Neutrophil (primary cell): ENCODE results near the gene SLC27A3.

Source experiments
- H3K27ac ChIP-seq: fragments of 200-600 bp; sonication (generic); 2 replicates; pipeline ENCODE4 v1.5.1; 2016; ENCODE audit warnings: mild to moderate bottlenecking, moderate library complexity
- H3K27me3 ChIP-seq: fragments of 200-600 bp; sonication (generic); 2 replicates; pipeline ENCODE4 v1.6.0; 2016; ENCODE audit warnings: mild to moderate bottlenecking
- H3K36me3 ChIP-seq: fragments of 200-600 bp; sonication (generic); 2 replicates; pipeline ENCODE4 v1.5.1; 2017
- H3K4me1 ChIP-seq, 2 experiments: fragments of 200-600 bp in 1 of 2; sonication (generic) in 1 of 2; 1 replicate in 1 of 2; 2 replicates in 1 of 2; pipeline versions ENCODE4 v1.5.1 to v1.6.1; 2013 to 2016; ENCODE audit warnings: low read depth in 1 of 2, low read length in 1 of 2, mild to moderate bottlenecking in 1 of 2, moderate library complexity in 1 of 2; ENCODE audit not compliant: control insufficient read depth in 1 of 2, insufficient read depth in 1 of 2
- H3K4me3 ChIP-seq, 2 experiments: fragments of 200-600 bp in 1 of 2; sonication (generic) in 1 of 2; 1 replicate in 1 of 2; 2 replicates in 1 of 2; pipeline ENCODE4 v1.5.1; 2013 to 2016; ENCODE audit warnings: low read depth in 1 of 2, low read length in 1 of 2, mild to moderate bottlenecking in 1 of 2, moderate library complexity in 1 of 2
- H3K9me3 ChIP-seq: fragments of 200-600 bp; sonication (generic); 2 replicates; pipeline ENCODE4 v1.5.1; 2016
- TF ChIP-seq, protein P1 (sequence below): fragments of 200-600 bp; sonication (generic); IDR thresholded peaks from 2 replicates; pipeline ENCODE4 v1.5.1; 2016; ENCODE audit warnings: antibody characterized with exemption

Gene SLC27A3, protein sequence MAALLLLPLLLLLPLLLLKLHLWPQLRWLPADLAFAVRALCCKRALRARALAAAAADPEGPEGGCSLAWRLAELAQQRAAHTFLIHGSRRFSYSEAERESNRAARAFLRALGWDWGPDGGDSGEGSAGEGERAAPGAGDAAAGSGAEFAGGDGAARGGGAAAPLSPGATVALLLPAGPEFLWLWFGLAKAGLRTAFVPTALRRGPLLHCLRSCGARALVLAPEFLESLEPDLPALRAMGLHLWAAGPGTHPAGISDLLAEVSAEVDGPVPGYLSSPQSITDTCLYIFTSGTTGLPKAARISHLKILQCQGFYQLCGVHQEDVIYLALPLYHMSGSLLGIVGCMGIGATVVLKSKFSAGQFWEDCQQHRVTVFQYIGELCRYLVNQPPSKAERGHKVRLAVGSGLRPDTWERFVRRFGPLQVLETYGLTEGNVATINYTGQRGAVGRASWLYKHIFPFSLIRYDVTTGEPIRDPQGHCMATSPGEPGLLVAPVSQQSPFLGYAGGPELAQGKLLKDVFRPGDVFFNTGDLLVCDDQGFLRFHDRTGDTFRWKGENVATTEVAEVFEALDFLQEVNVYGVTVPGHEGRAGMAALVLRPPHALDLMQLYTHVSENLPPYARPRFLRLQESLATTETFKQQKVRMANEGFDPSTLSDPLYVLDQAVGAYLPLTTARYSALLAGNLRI

DNA sequence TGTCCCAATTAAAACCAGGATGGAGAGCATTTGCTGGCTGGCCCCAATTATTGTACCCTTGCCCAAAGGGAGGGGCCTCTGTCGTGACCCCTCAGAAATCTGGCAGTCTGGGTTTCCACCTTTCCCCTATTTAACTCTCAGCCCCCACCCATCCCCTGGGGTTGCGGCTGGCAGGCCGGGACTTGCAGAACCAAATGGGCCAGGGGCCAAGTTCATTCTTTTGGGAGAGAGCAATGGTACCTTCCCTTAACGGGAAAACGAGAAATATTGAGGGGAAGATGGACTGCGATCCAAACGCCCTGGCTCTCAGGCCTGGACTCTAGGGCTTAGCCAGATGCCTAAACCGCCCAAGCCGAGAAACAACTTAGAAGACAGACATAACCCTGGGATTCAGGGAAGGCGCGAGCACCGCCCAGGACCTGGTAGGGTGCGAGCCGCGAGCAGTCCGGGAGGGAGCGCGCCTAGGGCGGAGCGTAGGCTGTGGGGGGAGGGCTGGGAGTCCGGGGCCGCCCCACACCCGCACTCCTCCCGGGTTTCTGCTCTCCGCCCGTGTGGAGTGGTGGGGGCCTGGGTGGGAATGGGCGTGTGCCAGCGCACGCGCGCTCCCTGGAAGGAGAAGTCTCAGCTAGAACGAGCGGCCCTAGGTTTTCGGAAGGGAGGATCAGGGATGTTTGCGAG lies at the start of gene SLC27A3:
TSS of gene SLC27A3 (plus strand) at position 628 of the 678 bp plus-strand sequence. CDS start 91 bp downstream, outside the sequence.
- Histone ChIP-seq H3K4me1 (peaks cover 68 to 73% of the 10 kb centered on the region in 2 experiments), H3K36me3 (peaks cover 37% of the 10 kb centered on the region), H3K4me3 (peak within 1 kb of the TSS; percentile 79 to 81), H3K27me3 (no peaks in the 10 kb centered on the region), H3K27ac (peak within 1 kb of the TSS; percentile 83), H3K9me3 (no peaks in the 10 kb centered on the region)
- TF ChIP-seq, protein P1, sequence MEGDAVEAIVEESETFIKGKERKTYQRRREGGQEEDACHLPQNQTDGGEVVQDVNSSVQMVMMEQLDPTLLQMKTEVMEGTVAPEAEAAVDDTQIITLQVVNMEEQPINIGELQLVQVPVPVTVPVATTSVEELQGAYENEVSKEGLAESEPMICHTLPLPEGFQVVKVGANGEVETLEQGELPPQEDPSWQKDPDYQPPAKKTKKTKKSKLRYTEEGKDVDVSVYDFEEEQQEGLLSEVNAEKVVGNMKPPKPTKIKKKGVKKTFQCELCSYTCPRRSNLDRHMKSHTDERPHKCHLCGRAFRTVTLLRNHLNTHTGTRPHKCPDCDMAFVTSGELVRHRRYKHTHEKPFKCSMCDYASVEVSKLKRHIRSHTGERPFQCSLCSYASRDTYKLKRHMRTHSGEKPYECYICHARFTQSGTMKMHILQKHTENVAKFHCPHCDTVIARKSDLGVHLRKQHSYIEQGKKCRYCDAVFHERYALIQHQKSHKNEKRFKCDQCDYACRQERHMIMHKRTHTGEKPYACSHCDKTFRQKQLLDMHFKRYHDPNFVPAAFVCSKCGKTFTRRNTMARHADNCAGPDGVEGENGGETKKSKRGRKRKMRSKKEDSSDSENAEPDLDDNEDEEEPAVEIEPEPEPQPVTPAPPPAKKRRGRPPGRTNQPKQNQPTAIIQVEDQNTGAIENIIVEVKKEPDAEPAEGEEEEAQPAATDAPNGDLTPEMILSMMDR, result no peak

DNA sequence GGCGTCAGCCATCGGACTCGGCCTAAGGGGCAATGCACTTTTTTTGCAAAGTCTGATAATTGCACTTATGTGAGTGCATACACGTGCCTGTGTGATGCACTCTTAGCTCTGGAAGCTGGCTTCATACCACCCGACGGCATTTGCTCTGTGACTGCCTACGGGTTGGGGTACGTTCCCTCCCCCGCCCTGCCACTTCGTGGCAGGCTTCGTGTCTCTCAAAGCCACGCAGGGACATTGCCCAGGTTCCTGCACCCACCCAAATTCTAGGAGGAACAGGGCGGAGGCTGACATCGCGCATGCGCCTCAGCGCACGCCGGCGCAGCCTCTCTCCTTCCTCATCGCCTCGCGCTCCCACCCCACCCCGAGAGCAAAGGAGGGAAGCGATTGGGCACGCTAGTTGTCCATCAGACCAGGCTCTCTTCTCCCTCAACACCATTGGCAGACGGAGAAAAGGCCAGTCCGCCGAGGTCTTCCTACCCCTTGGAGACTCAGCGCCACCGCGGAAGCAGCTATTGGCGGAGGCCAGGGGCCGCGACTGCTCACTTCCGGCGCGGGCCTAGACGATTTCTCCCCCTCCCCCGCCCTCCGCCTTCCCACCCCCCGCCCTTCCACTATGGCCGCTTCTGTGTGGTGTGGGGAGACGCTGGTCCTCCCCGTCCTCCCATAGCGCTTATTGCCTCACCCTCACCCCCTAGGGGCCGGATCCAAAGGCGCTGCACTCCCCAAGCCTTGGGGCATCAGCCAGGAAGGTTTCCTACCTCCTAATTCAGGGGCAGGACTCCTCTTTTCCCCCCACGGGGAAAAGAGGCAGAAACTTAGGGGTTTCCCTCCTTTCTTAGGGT lies 47.5 kb upstream of the SLC27A3 start, which contains the start of gene INTS3:
TSS of gene INTS3 (plus strand) at position 588 of the 842 bp plus-strand sequence. CDS start 585 bp downstream, outside the sequence.
- Histone ChIP-seq H3K27me3 (no peaks in the 10 kb centered on the region), H3K9me3 (no peaks in the 10 kb centered on the region), H3K4me1 (peaks cover 27 to 28% of the 10 kb centered on the region in 2 experiments), H3K36me3 (no peaks in the 10 kb centered on the region), H3K4me3 (peak within 1 kb of the TSS; percentile 90 to 98), H3K27ac (peak within 1 kb of the TSS; percentile 95)
- TF ChIP-seq, protein P1, result peak; percentile 37

DNA sequence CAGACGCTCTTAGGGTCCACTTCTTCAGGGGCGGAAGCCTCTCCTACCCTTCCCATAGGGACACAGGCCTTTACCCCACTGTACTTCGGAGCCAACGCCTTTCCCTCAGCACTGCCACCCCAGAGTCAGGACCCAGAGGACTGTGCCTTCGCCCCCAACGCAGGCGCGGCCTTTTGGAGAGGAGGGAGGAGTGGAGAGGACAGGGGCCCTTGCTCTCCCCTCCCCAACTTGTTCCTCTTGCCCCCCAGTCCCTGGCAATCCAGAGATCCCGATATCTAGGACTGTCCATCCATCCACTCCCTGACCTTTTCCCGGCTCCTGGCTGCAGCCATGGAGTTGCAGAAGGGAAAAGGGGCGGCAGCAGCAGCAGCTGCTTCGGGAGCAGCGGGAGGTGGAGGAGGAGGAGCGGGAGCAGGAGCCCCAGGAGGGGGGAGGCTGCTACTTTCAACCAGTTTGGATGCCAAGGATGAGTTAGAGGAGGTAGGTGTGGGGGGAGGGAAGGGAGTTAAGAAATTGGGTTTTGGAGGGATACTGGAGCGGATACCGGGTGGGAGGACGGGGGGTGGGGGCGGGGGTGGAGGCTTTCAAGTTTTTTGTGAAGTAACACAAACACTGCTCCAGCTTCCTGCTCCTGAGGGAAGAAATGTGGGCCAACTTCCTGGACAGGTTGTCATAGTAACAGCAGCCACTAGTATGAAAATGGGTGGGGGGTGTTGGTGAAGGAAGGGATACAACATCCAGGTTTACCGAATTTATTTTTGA lies 46.7 kb upstream of the SLC27A3 start:
- no peaks in the 10 kb centered on the region for H3K9me3 ChIP-seq
- TF ChIP-seq, protein P1, result no peak
- H3K27ac ChIP-seq, result peak overlapping the region; percentile 95
- H3K36me3 ChIP-seq, result no peaks in the 10 kb centered on the region
- peak overlapping the region; percentile 90 to 98 for H3K4me3 ChIP-seq
- no peaks in the 10 kb centered on the region for H3K27me3 ChIP-seq
- H3K4me1 ChIP-seq, result peaks cover 28 to 30% of the 10 kb centered on the region in 2 experiments

DNA sequence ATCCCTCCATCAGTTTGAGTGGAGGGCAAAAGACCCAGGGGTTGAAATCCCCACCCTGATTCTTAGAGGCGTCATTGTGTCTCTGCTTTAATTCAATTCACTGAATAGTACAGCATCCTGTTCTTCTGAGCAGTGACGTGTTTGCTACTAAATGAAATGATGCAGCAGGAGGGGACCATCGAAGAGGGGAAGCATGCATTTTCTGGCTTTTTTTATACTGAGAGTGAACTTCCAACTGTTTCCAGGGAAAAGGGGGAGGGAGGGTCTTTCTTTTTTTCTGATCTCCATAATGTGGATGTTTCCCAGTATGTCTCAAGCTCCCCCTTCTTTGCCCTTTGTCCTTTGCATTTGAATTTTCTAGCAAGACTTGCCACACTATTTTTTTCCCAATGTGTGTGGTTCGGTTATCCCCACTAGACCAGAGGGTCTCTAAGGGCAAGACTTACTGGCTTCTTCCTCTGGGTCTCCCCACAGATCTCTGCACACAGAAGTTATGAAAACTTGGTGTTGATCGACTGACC lies 44.7 kb upstream of the SLC27A3 start:
- Histone ChIP-seq H3K4me1 (peaks cover 48 to 50% of the 10 kb centered on the region in 2 experiments), H3K4me3 (no peak overlapping the region), H3K27me3 (no peaks in the 10 kb centered on the region), H3K9me3 (no peaks in the 10 kb centered on the region), H3K36me3 (no peaks in the 10 kb centered on the region), H3K27ac (peak overlapping the region; percentile 95)
- TF ChIP-seq, protein P1, result no peak
